Measurements from ENCODE around the gene RNU11.

DNA sequence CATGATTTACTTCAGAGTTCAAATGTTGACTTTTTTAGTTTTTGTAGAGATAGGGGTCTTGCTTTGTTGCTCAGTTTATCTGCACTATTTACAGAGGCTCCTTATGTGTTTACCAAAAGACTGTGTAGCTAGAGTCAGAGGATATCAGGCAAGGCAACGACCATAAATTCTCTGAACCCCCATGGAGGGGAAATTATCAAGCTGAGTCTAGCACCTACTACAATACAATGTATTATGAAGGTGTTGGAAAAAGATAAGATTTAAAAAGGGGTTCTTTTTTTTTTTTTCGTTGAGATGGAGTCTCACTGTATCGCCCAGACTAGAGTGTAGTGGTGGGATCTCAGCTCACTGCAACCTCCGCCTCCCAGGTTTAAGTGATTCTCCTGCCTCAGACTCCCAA is 36.5 kb downstream of the RNU11 start:
- TF ChIP-seq SP1 (CRISPR knock-in tag; conservative IDR thresholded peaks at IDR 0.05) (no peak), NFE2L1 (CRISPR knock-in tag; IDR thresholded peaks at IDR 0.05) (no peak), FOXK1 (CRISPR knock-in tag; IDR thresholded peaks at IDR 0.05) (no peak), NFYB (CRISPR knock-in tag; conservative IDR thresholded peaks at IDR 0.05; ENCODE audit: low read depth) (no peak), TCF7 (CRISPR knock-in tag; IDR thresholded peaks at IDR 0.05; ENCODE audit: low read depth) (no peak), ATF1 (CRISPR knock-in tag; IDR thresholded peaks at IDR 0.05) (no peak)
- TF ChIP-seq, protein P1, sequence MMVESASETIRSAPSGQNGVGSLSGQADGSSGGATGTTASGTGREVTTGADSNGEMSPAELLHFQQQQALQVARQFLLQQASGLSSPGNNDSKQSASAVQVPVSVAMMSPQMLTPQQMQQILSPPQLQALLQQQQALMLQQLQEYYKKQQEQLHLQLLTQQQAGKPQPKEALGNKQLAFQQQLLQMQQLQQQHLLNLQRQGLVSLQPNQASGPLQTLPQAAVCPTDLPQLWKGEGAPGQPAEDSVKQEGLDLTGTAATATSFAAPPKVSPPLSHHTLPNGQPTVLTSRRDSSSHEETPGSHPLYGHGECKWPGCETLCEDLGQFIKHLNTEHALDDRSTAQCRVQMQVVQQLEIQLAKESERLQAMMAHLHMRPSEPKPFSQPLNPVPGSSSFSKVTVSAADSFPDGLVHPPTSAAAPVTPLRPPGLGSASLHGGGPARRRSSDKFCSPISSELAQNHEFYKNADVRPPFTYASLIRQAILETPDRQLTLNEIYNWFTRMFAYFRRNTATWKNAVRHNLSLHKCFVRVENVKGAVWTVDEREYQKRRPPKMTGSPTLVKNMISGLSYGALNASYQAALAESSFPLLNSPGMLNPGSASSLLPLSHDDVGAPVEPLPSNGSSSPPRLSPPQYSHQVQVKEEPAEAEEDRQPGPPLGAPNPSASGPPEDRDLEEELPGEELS (CRISPR knock-in tag; IDR thresholded peaks at IDR 0.05), result no peak
- TF ChIP-seq, protein P2, sequence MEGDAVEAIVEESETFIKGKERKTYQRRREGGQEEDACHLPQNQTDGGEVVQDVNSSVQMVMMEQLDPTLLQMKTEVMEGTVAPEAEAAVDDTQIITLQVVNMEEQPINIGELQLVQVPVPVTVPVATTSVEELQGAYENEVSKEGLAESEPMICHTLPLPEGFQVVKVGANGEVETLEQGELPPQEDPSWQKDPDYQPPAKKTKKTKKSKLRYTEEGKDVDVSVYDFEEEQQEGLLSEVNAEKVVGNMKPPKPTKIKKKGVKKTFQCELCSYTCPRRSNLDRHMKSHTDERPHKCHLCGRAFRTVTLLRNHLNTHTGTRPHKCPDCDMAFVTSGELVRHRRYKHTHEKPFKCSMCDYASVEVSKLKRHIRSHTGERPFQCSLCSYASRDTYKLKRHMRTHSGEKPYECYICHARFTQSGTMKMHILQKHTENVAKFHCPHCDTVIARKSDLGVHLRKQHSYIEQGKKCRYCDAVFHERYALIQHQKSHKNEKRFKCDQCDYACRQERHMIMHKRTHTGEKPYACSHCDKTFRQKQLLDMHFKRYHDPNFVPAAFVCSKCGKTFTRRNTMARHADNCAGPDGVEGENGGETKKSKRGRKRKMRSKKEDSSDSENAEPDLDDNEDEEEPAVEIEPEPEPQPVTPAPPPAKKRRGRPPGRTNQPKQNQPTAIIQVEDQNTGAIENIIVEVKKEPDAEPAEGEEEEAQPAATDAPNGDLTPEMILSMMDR (IDR thresholded peaks at IDR 0.05), result no peak
- TF ChIP-seq, protein P3, sequence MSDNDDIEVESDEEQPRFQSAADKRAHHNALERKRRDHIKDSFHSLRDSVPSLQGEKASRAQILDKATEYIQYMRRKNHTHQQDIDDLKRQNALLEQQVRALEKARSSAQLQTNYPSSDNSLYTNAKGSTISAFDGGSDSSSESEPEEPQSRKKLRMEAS (CRISPR knock-in tag; IDR thresholded peaks at IDR 0.05), result no peak
- TF ChIP-seq, protein P4, sequence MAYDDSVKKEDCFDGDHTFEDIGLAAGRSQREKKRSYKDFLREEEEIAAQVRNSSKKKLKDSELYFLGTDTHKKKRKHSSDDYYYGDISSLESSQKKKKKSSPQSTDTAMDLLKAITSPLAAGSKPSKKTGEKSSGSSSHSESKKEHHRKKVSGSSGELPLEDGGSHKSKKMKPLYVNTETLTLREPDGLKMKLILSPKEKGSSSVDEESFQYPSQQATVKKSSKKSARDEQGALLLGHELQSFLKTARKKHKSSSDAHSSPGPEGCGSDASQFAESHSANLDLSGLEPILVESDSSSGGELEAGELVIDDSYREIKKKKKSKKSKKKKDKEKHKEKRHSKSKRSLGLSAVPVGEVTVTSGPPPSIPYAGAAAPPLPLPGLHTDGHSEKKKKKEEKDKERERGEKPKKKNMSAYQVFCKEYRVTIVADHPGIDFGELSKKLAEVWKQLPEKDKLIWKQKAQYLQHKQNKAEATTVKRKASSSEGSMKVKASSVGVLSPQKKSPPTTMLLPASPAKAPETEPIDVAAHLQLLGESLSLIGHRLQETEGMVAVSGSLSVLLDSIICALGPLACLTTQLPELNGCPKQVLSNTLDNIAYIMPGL (CRISPR knock-in tag; IDR thresholded peaks at IDR 0.05), result no peak
